Smooth muscle cell (in vitro differentiated cells): Measurements from ENCODE around the gene MAP1S. TPM values are rescaled to one million over a fixed set of nuclear protein-coding genes. Genes with fewer than 3 reads are reported as not detected.

Experiments
- DNase-seq: peaks from one replicate; lab custom pipeline; 2025; ENCODE audit not compliant: unreplicated experiment; lab: John Stamatoyannopoulos, UW
- H2AFZ ChIP-seq: fragments of 200-600 bp; sonication (generic); 2 replicates; pipeline ENCODE4 v1.6.0; 2016; ENCODE audit warnings: antibody characterized with exemption, low read depth, mild to moderate bottlenecking
- H3F3A ChIP-seq: fragments of 200-600 bp; sonication (generic); 2 replicates; pipeline ENCODE4 v1.6.0; 2017; ENCODE audit warnings: antibody characterized with exemption, low read depth
- H3K27ac ChIP-seq: fragments of 200-600 bp; sonication (generic); 2 replicates; pipeline ENCODE4 v1.5.1; 2016; ENCODE audit warnings: low read depth, mild to moderate bottlenecking
- H3K27me3 ChIP-seq: fragments of 200-600 bp; sonication (generic); 2 replicates; pipeline ENCODE4 v1.6.1; 2016; ENCODE audit warnings: low read depth, mild to moderate bottlenecking
- H3K36me3 ChIP-seq: fragments of 200-600 bp; sonication (generic); 2 replicates; pipeline ENCODE4 v1.5.1; 2016; ENCODE audit warnings: low read depth
- H3K4me1 ChIP-seq: fragments of 200-600 bp; sonication (generic); 2 replicates; pipeline ENCODE4 v1.5.1; 2016; ENCODE audit warnings: low read depth
- H3K4me2 ChIP-seq: fragments of 200-600 bp; sonication (generic); 2 replicates; pipeline ENCODE4 v1.6.0; 2016; ENCODE audit warnings: mild to moderate bottlenecking
- H3K4me3 ChIP-seq: fragments of 200-600 bp; sonication (generic); 2 replicates; pipeline ENCODE4 v1.5.1; 2016; ENCODE audit warnings: mild to moderate bottlenecking
- H3K79me2 ChIP-seq: fragments of 200-600 bp; sonication (generic); 2 replicates; pipeline ENCODE4 v1.6.0; 2016; ENCODE audit warnings: low read depth, mild to moderate bottlenecking
- H3K9ac ChIP-seq: fragments of 200-600 bp; sonication (generic); 2 replicates; pipeline ENCODE4 v1.6.0; 2016; ENCODE audit warnings: low read depth
- H3K9me3 ChIP-seq: fragments of 200-600 bp; sonication (generic); replicated peaks from 2 replicates; pipeline ENCODE4 v1.5.1; 2016; ENCODE audit warnings: low read depth
- H4K20me1 ChIP-seq: fragments of 200-600 bp; sonication (generic); 2 replicates; pipeline ENCODE4 v1.6.0; 2016; ENCODE audit warnings: low read depth
- CTCF ChIP-seq: fragments of 200-600 bp; sonication (generic); IDR thresholded peaks from 2 replicates; pipeline ENCODE4 v1.5.1; 2017; ENCODE audit warnings: borderline replicate concordance, mild to moderate bottlenecking, antibody characterized with exemption; ENCODE audit not compliant: insufficient read depth, poor library complexity, severe bottlenecking
- WGBS: methylation state at CpG from one replicate; pipeline ENCODE4 v1.1.7; 2016; ENCODE audit warnings: low lambda C conversion rate; 5-methylcytosine and 5-hydroxymethylcytosine counted together
- polyA plus RNA-seq: library from polyadenylated mRNA; unstranded; fragments of >200 nt; fragmentation: Nextera tagmentation; extraction: Ambion mirVana; gene quantifications from 2 replicates; pipeline ENCODE4 v1.2.1, GENCODE V29; 2016
- total RNA-seq: library from RNA; depleted of rRNA; stranded (reverse); fragments of >200 nt; gene quantifications from 2 replicates; pipeline ENCODE4 v1.2.3, GENCODE V29; 2014

Gene MAP1S
- total and polyA plus RNA-seq, 2 experiments from 2014 or later: 10.2 to 62.1 TPM

- H3K9me3 ChIP-seq: no peaks in the 10 kb centered on the region
- peaks cover 11% of the 10 kb centered on the region for H3K36me3 ChIP-seq
- no peak overlapping the region for H2AFZ ChIP-seq
- no peaks in the 10 kb centered on the region for H3F3A ChIP-seq
- no peaks in the 10 kb centered on the region for H3K4me1 ChIP-seq
- H3K79me2 ChIP-seq: peaks cover 40% of the 10 kb centered on the region
- H3K4me3 ChIP-seq: no peak overlapping the region
- no peak overlapping the region for H3K27ac ChIP-seq
- TF ChIP-seq CTCF: no peak
- no peak for DNase-seq
- no peak overlapping the region for H3K9ac ChIP-seq
- 96% methylated on average over 19 of the region's 19 CpGs for WGBS
- no peaks in the 10 kb centered on the region for H3K27me3 ChIP-seq
- no peak overlapping the region for H3K4me2 ChIP-seq
- peaks cover 52% of the 10 kb centered on the region for H4K20me1 ChIP-seq
These were observed 8.6 kb downstream of the MAP1S start for GRCh38 chr19:17727843-17728242.

GRCh38 chr19:17733127-17733526, 13.8 kb downstream of the MAP1S start:
- Histone ChIP-seq H3K9ac (no peak overlapping the region), H3K4me2 (no peak overlapping the region), H3K79me2 (peaks cover 36% of the 10 kb centered on the region), H3K9me3 (no peaks in the 10 kb centered on the region), H3K4me1 (no peaks in the 10 kb centered on the region), H3K27me3 (no peaks in the 10 kb centered on the region), H3K36me3 (peaks cover 11% of the 10 kb centered on the region), H3K4me3 (no peak overlapping the region), H4K20me1 (peaks cover 57% of the 10 kb centered on the region), H3F3A (no peaks in the 10 kb centered on the region), H2AFZ (no peak overlapping the region), H3K27ac (no peak overlapping the region)
- no peak for TF ChIP-seq CTCF
- WGBS: over 99% methylated on average over 21 of the region's 22 CpGs
- no peak for DNase-seq

GRCh38 chr19:17734146-17734545, 14.9 kb downstream of the MAP1S start:
- Histone ChIP-seq H2AFZ (no peak overlapping the region), H3K4me3 (no peak overlapping the region), H3F3A (no peaks in the 10 kb centered on the region), H3K27ac (no peak overlapping the region), H4K20me1 (peaks cover 48% of the 10 kb centered on the region), H3K9me3 (no peaks in the 10 kb centered on the region), H3K4me2 (no peak overlapping the region), H3K4me1 (no peaks in the 10 kb centered on the region), H3K36me3 (peaks cover 11% of the 10 kb centered on the region), H3K27me3 (no peaks in the 10 kb centered on the region), H3K9ac (no peak overlapping the region), H3K79me2 (peaks cover 30% of the 10 kb centered on the region)
- no peak for DNase-seq
- no peak for TF ChIP-seq CTCF
- 95% methylated on average over 10 of the region's 16 CpGs for WGBS

GRCh38 chr19:17735410-17735809, 16.1 kb downstream of the MAP1S start:
- Histone ChIP-seq H3K9ac (no peak overlapping the region), H3K27me3 (no peaks in the 10 kb centered on the region), H3K27ac (no peak overlapping the region), H2AFZ (no peak overlapping the region), H3K4me1 (no peaks in the 10 kb centered on the region), H3K79me2 (peaks cover 22% of the 10 kb centered on the region), H3K4me2 (no peak overlapping the region), H3K9me3 (no peaks in the 10 kb centered on the region), H3F3A (no peaks in the 10 kb centered on the region), H4K20me1 (peaks cover 35% of the 10 kb centered on the region), H3K36me3 (peaks cover 8% of the 10 kb centered on the region), H3K4me3 (no peak overlapping the region)
- TF ChIP-seq CTCF: no peak
- 93% methylated on average over 4 of the region's 5 CpGs for WGBS
- no peak for DNase-seq
